T-helper 1 cell (primary cell): ENCODE measurements around the gene NHP2.
"Not testable (repeated sequence)": the region's sequence is repeated elsewhere in the genome, so short reads cannot be mapped to it uniquely, and the experiment has no call there.

Source experiments
- DNase-seq, 5 donors: peaks; one replicate each; pipeline ENCODE4 v3.0.0-alpha.2; 2012 to 2020
- total RNA-seq, 4 donors: gene quantifications; one replicate each; lab custom pipeline; 2026; lab: John Stamatoyannopoulos, UW

The NHP2 gene
- 17.0 to 30.2 (median 26.4) reads per million in 4 donors for total RNA-seq

GRCh38 chr5:178153530-178154340, at the start of gene NHP2:
Gene NHP2, minus strand, starts transcription at chr5:178153885. Its CDS starts 68 bp downstream, at chr5:178153817.
- DNase-seq = peak; percentile 91 to 98 (median 96)

- DNase-seq = no peak
Observed at GRCh38 chr5:178202541-178202940, 48.9 kb upstream of the NHP2 start.

GRCh38 chr5:178201927-178202235, 48.2 kb upstream of the NHP2 start:
- no peak for DNase-seq

GRCh38 chr5:178201221-178201926, 47.7 kb upstream of the NHP2 start:
- no peak for DNase-seq

- no peak for DNase-seq
Observed at GRCh38 chr5:178199581-178200434, 46.1 kb upstream of the NHP2 start.

- no peak for DNase-seq
Observed at GRCh38 chr5:178198706-178199105, 45.0 kb upstream of the NHP2 start.

- not testable (repeated sequence) for DNase-seq
Observed at GRCh38 chr5:178198151-178198550, 44.5 kb upstream of the NHP2 start.

GRCh38 chr5:178196986-178197385, 43.3 kb upstream of the NHP2 start:
- no peak for DNase-seq

GRCh38 chr5:178196281-178196812, 42.7 kb upstream of the NHP2 start:
- no peak for DNase-seq

- DNase-seq = no peak
Observed at GRCh38 chr5:178194026-178194425, 40.3 kb upstream of the NHP2 start.

- DNase-seq = no peak
Observed at GRCh38 chr5:178193251-178193809, 39.6 kb upstream of the NHP2 start.

- no peak for DNase-seq
Observed at GRCh38 chr5:178192787-178193186, 39.1 kb upstream of the NHP2 start.

- DNase-seq = no peak
Observed at GRCh38 chr5:178192244-178192643, 38.6 kb upstream of the NHP2 start.

- DNase-seq = no peak
Observed at GRCh38 chr5:178191661-178192060, 38.0 kb upstream of the NHP2 start.

- no peak for DNase-seq
Observed at GRCh38 chr5:178189433-178189832, 35.7 kb upstream of the NHP2 start.

GRCh38 chr5:178187014-178187413, 33.3 kb upstream of the NHP2 start, which contains the start of gene GMCL2:
Gene GMCL2, minus strand, starts transcription at chr5:178187371. Its CDS starts 72 bp downstream, at chr5:178187299.
- DNase-seq = no peak

- no peak for DNase-seq
Observed at GRCh38 chr5:178186427-178186826, 32.7 kb upstream of the NHP2 start.

GRCh38 chr5:178182158-178182876, 28.6 kb upstream of the NHP2 start:
- DNase-seq = no peak

GRCh38 chr5:178180141-178180863, 26.6 kb upstream of the NHP2 start:
- no peak for DNase-seq

- DNase-seq = no peak
Observed at GRCh38 chr5:178177569-178177968, 23.9 kb upstream of the NHP2 start.

- DNase-seq = no peak
Observed at GRCh38 chr5:178176791-178177190, 23.1 kb upstream of the NHP2 start.
